Dendritic cell treated with granulocyte-macrophage colony-stimulating factor and Interleukin-4, amounts not matched to agents 40 ng/mL and 50 ng/mL, for 4 days (primary cell): ENCODE measurements around the gene XPNPEP1.

Experiments used
- H3K27ac Mint-ChIP-seq: one replicate; pipeline ENCODE4 v1.8.0; 2022; ENCODE audit warnings: mild to moderate bottlenecking, mixed read lengths
- H3K27me3 Mint-ChIP-seq: one replicate; pipeline ENCODE4 v1.8.0; 2022; ENCODE audit warnings: mild to moderate bottlenecking, mixed read lengths
- H3K36me3 Mint-ChIP-seq: one replicate; pipeline ENCODE4 v1.8.0; 2022; ENCODE audit warnings: low read depth, mixed read lengths
- H3K4me1 Mint-ChIP-seq: one replicate; pipeline ENCODE4 v1.8.0; 2022; ENCODE audit warnings: low read depth, mixed read lengths
- H3K4me3 Mint-ChIP-seq: one replicate; pipeline ENCODE4 v1.8.0; 2022; ENCODE audit warnings: mild to moderate bottlenecking, moderate library complexity, mixed read lengths
- H3K9me3 Mint-ChIP-seq: one replicate; pipeline ENCODE4 v1.8.0; 2022; ENCODE audit warnings: mixed read lengths
- intact Hi-C: fragments of 100-400 bp; cut with micrococcal nuclease; formaldehyde crosslinking; loops from one replicate; pipeline ENCODE4 v1.15.0; 2022

The XPNPEP1 gene

GRCh38 chr10:109886781-109887140 lies 36.5 kb downstream of the XPNPEP1 start:
- peaks cover 27% of the 10 kb centered on the region for H3K4me1 Mint-ChIP-seq
- H3K27ac Mint-ChIP-seq = peak overlapping the region; percentile 2
- no peaks in the 10 kb centered on the region for H3K27me3 Mint-ChIP-seq
- H3K9me3 Mint-ChIP-seq = no peaks in the 10 kb centered on the region
- no peak overlapping the region for H3K4me3 Mint-ChIP-seq
- peaks cover 100% of the 10 kb centered on the region for H3K36me3 Mint-ChIP-seq
- intact Hi-C loops = loop anchor here (5.0 to 10.0 kb wide), 4 partner anchors 128 to 391 kb away; no protein-coding TSS in a partner anchor

GRCh38 chr10:109886037-109886780 lies 37.1 kb downstream of the XPNPEP1 start:
- intact Hi-C loops = loop anchor here (5.0 to 10.0 kb wide), 4 partner anchors 129 to 391 kb away; no protein-coding TSS in a partner anchor
- Mint-ChIP-seq H3K27me3 (no peaks in the 10 kb centered on the region), H3K4me1 (peaks cover 27% of the 10 kb centered on the region), H3K9me3 (no peaks in the 10 kb centered on the region), H3K4me3 (no peak overlapping the region), H3K27ac (peak overlapping the region; percentile 2), H3K36me3 (peaks cover 100% of the 10 kb centered on the region)

- no peaks in the 10 kb centered on the region for H3K27me3 Mint-ChIP-seq
- peaks cover 96% of the 10 kb centered on the region for H3K36me3 Mint-ChIP-seq
- H3K4me1 Mint-ChIP-seq = peaks cover 27% of the 10 kb centered on the region
- intact Hi-C loops = loop anchor here (10.0 kb wide), 3 partner anchors 131 to 251 kb away; no protein-coding TSS in a partner anchor
- no peak overlapping the region for H3K4me3 Mint-ChIP-seq
- no peaks in the 10 kb centered on the region for H3K9me3 Mint-ChIP-seq
- no peak overlapping the region for H3K27ac Mint-ChIP-seq
Measured at GRCh38 chr10:109883859-109884771, 39.2 kb downstream of the XPNPEP1 start.

GRCh38 chr10:109882251-109883057 lies 40.9 kb downstream of the XPNPEP1 start:
- Mint-ChIP-seq H3K27me3 (no peaks in the 10 kb centered on the region), H3K4me1 (peaks cover 27% of the 10 kb centered on the region), H3K27ac (no peak overlapping the region), H3K36me3 (peaks cover 93% of the 10 kb centered on the region), H3K4me3 (no peak overlapping the region), H3K9me3 (no peaks in the 10 kb centered on the region)
- intact Hi-C loops = loop anchor here (10.0 kb wide), 3 partner anchors 132 to 252 kb away; no protein-coding TSS in a partner anchor

- Mint-ChIP-seq H3K27ac (no peak overlapping the region), H3K4me1 (peaks cover 20% of the 10 kb centered on the region), H3K9me3 (no peaks in the 10 kb centered on the region), H3K36me3 (peaks cover 93% of the 10 kb centered on the region), H3K27me3 (no peaks in the 10 kb centered on the region), H3K4me3 (no peak overlapping the region)
- intact Hi-C loops = loop anchor here (10.0 kb wide), 3 partner anchors 133 to 253 kb away; no protein-coding TSS in a partner anchor
Measured at GRCh38 chr10:109881769-109882057, 41.6 kb downstream of the XPNPEP1 start.

GRCh38 chr10:109880886-109881768 lies 42.2 kb downstream of the XPNPEP1 start:
- Mint-ChIP-seq H3K36me3 (peaks cover 93% of the 10 kb centered on the region), H3K9me3 (no peaks in the 10 kb centered on the region), H3K4me3 (no peak overlapping the region), H3K27me3 (no peaks in the 10 kb centered on the region), H3K4me1 (peaks cover 15% of the 10 kb centered on the region), H3K27ac (no peak overlapping the region)
- intact Hi-C loops = loop anchor here (10.0 kb wide), 3 partner anchors 134 to 254 kb away; no protein-coding TSS in a partner anchor

GRCh38 chr10:109877546-109877945 lies 45.8 kb downstream of the XPNPEP1 start:
- H3K27me3 Mint-ChIP-seq = no peaks in the 10 kb centered on the region
- no peak overlapping the region for H3K4me3 Mint-ChIP-seq
- intact Hi-C loops = no loop called here
- no peaks in the 10 kb centered on the region for H3K9me3 Mint-ChIP-seq
- no peak overlapping the region for H3K27ac Mint-ChIP-seq
- peaks cover 93% of the 10 kb centered on the region for H3K36me3 Mint-ChIP-seq
- no peaks in the 10 kb centered on the region for H3K4me1 Mint-ChIP-seq

GRCh38 chr10:109875828-109876821 lies 47.2 kb downstream of the XPNPEP1 start:
- Mint-ChIP-seq H3K9me3 (no peaks in the 10 kb centered on the region), H3K36me3 (peaks cover 93% of the 10 kb centered on the region), H3K27ac (no peak overlapping the region), H3K4me3 (no peak overlapping the region), H3K4me1 (no peaks in the 10 kb centered on the region), H3K27me3 (no peaks in the 10 kb centered on the region)
- intact Hi-C loops = no loop called here

GRCh38 chr10:109875151-109875568 lies 48.2 kb downstream of the XPNPEP1 start:
- Mint-ChIP-seq H3K36me3 (peaks cover 93% of the 10 kb centered on the region), H3K9me3 (no peaks in the 10 kb centered on the region), H3K4me3 (no peak overlapping the region), H3K4me1 (no peaks in the 10 kb centered on the region), H3K27ac (no peak overlapping the region), H3K27me3 (no peaks in the 10 kb centered on the region)
- intact Hi-C loops = no loop called here

GRCh38 chr10:109871476-109871875 lies 51.8 kb downstream of the XPNPEP1 start:
- H3K27me3 Mint-ChIP-seq = no peaks in the 10 kb centered on the region
- no peak overlapping the region for H3K27ac Mint-ChIP-seq
- H3K9me3 Mint-ChIP-seq = no peaks in the 10 kb centered on the region
- H3K4me1 Mint-ChIP-seq = no peaks in the 10 kb centered on the region
- H3K4me3 Mint-ChIP-seq = no peak overlapping the region
- peaks cover 100% of the 10 kb centered on the region for H3K36me3 Mint-ChIP-seq
- intact Hi-C loops = no loop called here

- peaks cover 98% of the 10 kb centered on the region for H3K36me3 Mint-ChIP-seq
- H3K9me3 Mint-ChIP-seq = no peaks in the 10 kb centered on the region
- H3K4me1 Mint-ChIP-seq = no peaks in the 10 kb centered on the region
- intact Hi-C loops = no loop called here
- H3K27me3 Mint-ChIP-seq = no peaks in the 10 kb centered on the region
- H3K4me3 Mint-ChIP-seq = no peak overlapping the region
- H3K27ac Mint-ChIP-seq = no peak overlapping the region
Measured at GRCh38 chr10:109866995-109867635, 56.2 kb downstream of the XPNPEP1 start.
